GM20431 (cell line): Measurements from ENCODE around the gene EXOSC5.
"Not testable (repeated sequence)": the region's sequence is repeated elsewhere in the genome, so short reads cannot be mapped to it uniquely, and the experiment has no call there.

Experiments used
- in situ Hi-C: fragments of 300-500 bp; cut with MseI, MboI; formaldehyde crosslinking; loops from one replicate; pipeline ENCODE4 v1.15.0; 2020; ENCODE audit warnings: low sequenced_read_pairs; ENCODE audit not compliant: unreplicated experiment

The EXOSC5 gene

GRCh38 chr19:41397086-41398049 is at the start of gene EXOSC5, which contains the start of gene BCKDHA:
Gene EXOSC5, minus strand, starts transcription at chr19:41397359. Its CDS starts 31 bp downstream, at chr19:41397328.
Gene BCKDHA, plus strand, starts transcription at chr19:41397818. Its CDS starts 10 bp downstream, at chr19:41397828.
- in situ Hi-C loops: no loop called here

DNA sequence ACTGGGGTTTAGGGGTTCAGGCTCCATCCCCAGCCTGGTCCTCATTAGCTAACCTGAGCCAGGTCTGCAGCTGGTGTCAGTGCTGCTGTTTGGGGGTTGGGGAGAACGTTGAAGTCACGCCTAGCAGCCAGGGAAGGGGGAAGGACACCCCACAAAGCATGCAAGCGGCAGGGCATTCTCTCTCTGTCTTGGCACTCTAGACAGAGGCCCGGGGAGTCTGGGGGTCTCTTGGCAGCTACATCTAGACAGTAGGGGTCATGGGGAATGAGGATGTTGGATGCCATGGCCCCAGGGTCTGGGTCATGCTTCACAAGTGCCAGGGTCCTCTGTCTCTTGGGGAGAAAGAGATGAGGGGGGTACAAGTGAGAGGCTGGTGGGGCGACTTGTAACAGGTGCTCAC is 48.4 kb upstream of the EXOSC5 start:
- in situ Hi-C loops: loop anchor here (10.0 kb wide), 1 partner anchor 129 kb away; the partner anchor contains the start of gene CEACAM21

DNA sequence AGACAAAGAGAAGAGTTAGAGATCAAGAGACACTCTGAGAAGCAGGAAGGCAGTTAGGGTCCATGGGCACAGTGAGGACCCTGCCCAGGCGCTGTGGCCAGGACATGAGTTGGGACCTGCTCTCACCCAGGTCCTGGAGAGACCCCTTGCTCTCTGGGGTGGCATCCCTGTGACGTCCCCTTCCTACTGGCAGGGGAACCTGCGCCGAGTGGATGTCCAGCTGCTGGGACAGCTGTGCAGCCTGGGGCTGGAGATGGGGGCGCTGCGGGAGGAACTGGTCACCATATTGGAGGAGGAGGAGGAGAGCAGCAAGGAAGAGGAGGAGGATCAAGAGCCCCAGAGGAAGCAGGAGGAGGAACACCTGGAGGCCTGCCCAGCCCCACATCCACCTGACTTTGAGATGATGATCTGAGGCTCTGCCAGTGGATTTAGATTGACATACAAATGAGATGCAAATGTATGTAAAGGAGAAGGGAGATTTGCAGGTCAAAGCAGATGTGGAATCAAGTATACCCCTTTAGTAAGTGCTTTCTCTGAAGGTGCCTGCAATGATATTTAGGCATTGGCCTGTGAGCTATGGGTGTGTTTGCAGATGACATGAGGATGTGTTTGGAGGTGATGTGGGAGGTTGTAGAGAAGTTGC is 46.8 kb upstream of the EXOSC5 start:
- in situ Hi-C loops: loop anchor here (10.0 kb wide), 1 partner anchor 131 kb away; the partner anchor contains the start of gene CEACAM21

DNA sequence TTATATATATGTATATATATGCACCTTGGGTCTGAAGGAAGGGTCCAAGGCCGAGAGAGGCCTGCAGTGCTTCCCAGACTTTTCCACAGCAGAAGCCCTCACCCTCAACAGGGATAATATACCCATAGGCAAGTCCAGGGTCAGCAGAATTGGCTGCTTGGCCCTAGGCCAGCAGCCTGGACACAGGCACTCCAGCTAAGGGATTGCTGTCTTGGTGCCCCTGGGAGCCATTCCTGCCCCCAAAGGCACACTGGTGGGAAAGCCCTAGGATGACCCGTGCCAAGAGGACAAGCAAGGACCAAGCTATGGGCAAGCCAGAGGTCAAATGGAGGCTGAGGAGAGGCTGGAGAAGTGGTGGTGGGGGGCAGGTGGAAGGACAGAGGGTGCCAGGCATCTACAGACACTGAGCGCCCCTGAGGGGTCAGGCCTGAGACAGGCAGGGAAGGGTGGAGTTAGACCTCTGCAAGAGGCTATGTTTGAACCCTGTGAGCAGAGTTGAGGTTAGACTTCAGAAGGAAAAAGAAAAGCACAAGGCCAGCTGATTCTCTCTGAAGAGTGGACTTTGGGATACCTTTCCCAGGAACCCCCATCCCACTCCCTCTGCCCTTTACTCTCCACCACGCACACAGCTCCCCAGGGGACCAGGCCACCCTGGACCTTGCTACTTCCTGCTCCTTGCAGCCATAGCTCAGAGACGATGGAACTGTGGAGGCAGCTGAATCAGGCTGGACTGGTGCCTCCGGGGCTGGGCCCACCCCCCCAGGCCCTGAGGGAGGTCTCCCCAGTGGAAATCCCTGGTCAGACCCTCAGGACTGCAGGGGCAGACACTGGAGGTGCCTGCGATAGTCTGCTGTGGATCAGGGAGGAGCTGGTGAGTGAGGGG is 45.6 kb upstream of the EXOSC5 start, which contains the start of gene ERICH4:
Gene ERICH4, plus strand, starts transcription at position 684 of the 883 bp plus-strand sequence. Its CDS starts 14 bp downstream, at position 698.
- in situ Hi-C loops: loop anchor here (10.0 kb wide), 1 partner anchor 132 kb away; the partner anchor contains the start of gene CEACAM21

GRCh38 chr19:41441321-41441945 is 44.3 kb upstream of the EXOSC5 start:
- in situ Hi-C loops: loop anchor here (10.0 kb wide), 1 partner anchor 133 kb away; the partner anchor contains the start of gene CEACAM21

GRCh38 chr19:41439441-41440222 is 42.5 kb upstream of the EXOSC5 start, which contains the start of gene DMAC2:
Gene DMAC2, minus strand, starts transcription at chr19:41439912. Its CDS starts 13 bp downstream, at chr19:41439899.
- in situ Hi-C loops: loop anchor here (10.0 kb wide), 1 partner anchor 135 kb away; the partner anchor contains the start of gene CEACAM21

- in situ Hi-C loops: no loop called here
Observed at GRCh38 chr19:41437944-41438574, 40.9 kb upstream of the EXOSC5 start.

DNA sequence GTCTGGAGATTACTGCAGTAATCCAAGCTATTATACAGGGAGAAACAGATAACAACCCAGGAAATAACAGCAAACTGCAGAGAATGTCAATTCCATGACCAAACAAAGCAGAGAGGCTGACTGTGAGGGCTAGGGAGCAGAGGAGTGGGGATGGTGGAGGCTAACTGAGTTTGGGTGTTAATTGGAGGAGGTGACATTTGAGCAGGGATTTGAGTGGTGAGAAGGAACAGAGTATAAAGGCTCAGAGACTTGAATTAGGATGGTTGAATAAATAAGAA is 39.5 kb upstream of the EXOSC5 start:
- in situ Hi-C loops: no loop called here

- in situ Hi-C loops: no loop called here
Observed at GRCh38 chr19:41435936-41436673, 38.9 kb upstream of the EXOSC5 start.

DNA sequence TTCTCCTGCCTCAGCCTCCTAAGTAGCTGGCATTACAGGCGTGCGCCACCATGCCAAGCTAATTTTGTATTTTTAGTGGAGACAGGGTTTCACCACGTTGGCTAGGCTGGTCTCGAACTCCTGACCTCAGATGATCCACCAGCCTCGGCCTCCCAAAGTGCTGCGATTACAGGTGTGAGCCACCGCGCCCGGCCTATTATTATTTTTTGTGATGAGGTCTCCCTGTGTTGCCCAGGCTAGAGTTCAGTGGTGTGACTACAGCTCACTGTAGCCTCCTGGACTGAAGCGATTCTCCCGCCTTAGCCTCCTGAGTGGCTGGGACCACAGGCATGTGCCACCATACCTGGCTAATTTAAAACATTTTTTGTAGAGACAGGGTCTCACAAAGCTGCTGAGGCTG is 38.2 kb upstream of the EXOSC5 start:
- in situ Hi-C loops: not testable (repeated sequence)

DNA sequence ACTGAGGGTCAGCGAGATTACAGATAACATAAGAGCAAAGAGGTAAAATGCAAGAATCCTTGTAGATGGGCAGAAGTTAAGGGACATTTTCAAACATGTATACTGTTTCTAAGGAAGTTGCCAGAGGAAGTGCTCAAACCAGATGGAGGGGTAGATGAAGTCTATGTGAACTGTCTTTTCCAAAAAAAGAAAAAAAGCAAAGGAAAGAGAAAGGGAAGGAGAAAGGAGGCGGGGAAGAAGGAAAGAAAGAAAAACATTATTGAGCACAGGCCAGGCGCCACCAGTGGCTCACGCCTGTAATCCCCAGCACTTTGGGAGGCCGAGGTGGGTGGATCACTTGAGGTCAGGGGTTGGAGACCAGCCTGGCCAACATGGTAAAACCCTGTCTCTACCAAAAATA is 37.3 kb upstream of the EXOSC5 start:
- in situ Hi-C loops: no loop called here

- in situ Hi-C loops: no loop called here
Observed at GRCh38 chr19:41433171-41433570, 36.0 kb upstream of the EXOSC5 start.

GRCh38 chr19:41431426-41432386 is 34.5 kb upstream of the EXOSC5 start:
- in situ Hi-C loops: no loop called here

- in situ Hi-C loops: no loop called here
Observed at GRCh38 chr19:41430922-41431321, 33.8 kb upstream of the EXOSC5 start.

GRCh38 chr19:41428481-41428859 is 31.3 kb upstream of the EXOSC5 start:
- in situ Hi-C loops: no loop called here
